Dedifferentiated amniotic fluid mesenchymal stem cell (primary cell): ENCODE results near the gene EXOC4.

Experiments used
- DNase-seq: peaks from one replicate; pipeline ENCODE4 v3.0.0-alpha.2; 2016; ENCODE audit errors: extremely low spot score

The EXOC4 gene

GRCh38 chr7:133672866-133673265, 420.0 kb downstream of the EXOC4 start:
- no peak for DNase-seq

GRCh38 chr7:133674079-133674763, 421.3 kb downstream of the EXOC4 start:
- DNase-seq, result no peak

- DNase-seq, result no peak
Measured at GRCh38 chr7:133675510-133676218, 422.8 kb downstream of the EXOC4 start.

- no peak for DNase-seq
Measured at GRCh38 chr7:133676805-133677370, 424.0 kb downstream of the EXOC4 start.

- no peak for DNase-seq
Measured at GRCh38 chr7:133678137-133678814, 425.4 kb downstream of the EXOC4 start.

DNA sequence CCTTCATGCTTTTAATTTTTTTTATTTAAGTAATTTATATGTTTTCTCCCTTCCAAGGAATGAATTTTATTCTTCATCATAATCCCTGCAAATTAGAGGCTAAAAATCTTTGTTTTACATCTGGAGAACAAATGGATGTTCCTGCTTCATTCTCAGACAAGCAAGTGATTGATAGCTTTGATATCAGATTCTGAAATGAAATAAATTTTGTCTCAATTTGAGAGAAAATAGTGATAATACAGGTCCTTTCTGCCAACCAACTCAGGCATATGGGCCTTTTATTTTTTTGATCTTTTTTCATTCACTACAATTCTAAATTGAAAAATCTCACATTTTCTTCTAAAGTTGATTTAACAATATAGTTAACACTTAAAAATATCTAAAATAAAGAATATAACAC, 427.1 kb downstream of the EXOC4 start:
- DNase-seq, result no peak

- DNase-seq, result no peak
Measured at GRCh38 chr7:133681529-133681928, 428.7 kb downstream of the EXOC4 start.

DNA sequence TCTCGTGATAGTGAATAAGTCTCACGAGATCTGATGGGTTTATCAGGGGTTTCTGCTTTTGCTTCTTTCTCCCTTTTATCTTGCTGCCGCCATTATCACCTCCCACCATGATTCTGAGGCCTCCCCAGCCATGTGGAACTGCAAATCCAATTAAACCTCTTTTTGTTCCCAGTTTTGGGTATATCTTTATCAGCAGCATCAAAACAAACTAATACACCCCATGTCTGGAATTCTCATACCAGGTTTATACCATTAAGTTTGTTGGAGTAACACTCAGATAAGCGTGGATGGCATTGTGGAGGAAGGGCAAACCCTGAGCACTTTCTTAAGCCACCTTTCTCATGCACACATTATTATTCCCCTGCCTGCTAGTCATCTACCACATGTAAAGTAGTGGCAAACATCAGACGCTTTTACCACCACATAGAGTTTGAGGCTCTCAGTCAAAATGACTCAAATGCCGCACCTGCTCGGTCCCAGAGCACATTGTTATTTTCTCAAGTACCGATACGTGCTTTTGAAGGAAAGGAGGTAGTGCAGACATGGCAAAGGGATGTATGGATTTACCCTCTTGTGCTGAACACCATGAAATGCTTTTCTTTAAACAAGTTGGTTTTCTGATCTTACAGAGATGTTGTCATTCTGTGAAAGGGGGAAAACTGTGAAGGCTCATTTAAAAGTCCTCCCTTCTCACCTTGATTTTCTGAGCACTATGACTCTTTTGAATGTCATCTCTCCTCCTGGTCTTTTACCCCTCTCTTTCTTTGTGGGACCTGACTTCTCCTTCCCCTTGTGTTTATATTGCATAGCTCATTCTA, 429.7 kb downstream of the EXOC4 start:
- DNase-seq, result no peak

GRCh38 chr7:133683182-133683454, 430.2 kb downstream of the EXOC4 start:
- no peak for DNase-seq

DNA sequence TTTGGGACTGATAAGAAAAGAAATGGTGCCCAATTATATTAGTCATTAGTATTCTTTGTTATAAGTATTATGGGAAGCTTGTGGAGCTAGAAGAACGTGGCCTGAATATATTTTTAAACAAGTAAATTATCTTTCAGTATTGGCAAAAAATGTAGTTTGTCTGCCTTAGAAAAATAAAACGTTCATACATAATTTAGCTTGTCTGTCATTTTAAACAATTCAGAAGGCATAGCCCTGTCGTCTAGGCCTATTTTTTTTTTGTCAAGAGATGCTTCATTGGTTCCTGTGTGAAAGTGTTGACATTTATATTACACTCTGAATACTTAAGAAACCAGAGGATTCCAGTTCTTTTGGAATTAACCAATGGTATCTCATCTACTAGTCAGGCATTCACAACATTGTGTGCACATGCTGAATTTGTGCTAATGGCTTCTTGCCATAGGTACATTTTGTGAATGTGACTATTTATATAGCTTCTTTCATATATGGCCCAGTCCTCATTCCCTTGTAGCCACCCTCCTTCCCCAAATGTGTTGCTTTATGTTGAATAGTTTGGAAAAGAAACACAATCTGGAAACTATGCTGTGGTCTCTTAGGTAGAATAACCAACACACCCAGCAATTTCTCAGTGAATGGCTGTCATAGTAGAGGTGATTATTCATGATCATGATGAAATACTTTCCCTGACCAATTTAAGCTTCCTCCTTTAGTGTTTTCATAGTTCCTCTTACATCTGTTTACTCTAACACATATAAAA, 435.8 kb downstream of the EXOC4 start:
- peak; percentile 47 for DNase-seq

GRCh38 chr7:133690740-133691139, 437.9 kb downstream of the EXOC4 start:
- no peak for DNase-seq

- DNase-seq, result no peak
Measured at GRCh38 chr7:133691727-133692610, 439.1 kb downstream of the EXOC4 start.

GRCh38 chr7:133693281-133693680, 440.4 kb downstream of the EXOC4 start:
- no peak for DNase-seq

DNA sequence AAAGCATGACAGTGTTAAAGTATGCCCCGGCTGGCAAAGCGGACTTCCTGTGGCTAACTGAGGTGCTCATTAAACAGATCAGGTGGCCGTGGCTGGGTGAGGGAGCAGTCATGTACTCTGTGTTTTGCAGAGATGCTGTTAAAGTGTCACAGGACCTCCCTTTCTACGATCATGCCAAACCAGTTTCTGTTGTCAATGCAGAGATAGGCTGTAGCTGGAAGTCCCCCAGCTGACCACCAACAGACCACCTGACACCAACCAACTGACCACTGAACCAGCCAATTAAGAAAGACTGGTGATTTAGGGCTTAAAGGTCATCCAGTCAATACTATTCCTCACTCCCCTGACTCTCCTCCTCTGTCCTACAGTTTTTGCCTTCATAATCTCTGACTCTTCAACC, 443.2 kb downstream of the EXOC4 start:
- DNase-seq, result no peak

GRCh38 chr7:133697585-133697984, 444.7 kb downstream of the EXOC4 start:
- no peak for DNase-seq

GRCh38 chr7:133698127-133698526, 445.2 kb downstream of the EXOC4 start:
- DNase-seq, result no peak

DNA sequence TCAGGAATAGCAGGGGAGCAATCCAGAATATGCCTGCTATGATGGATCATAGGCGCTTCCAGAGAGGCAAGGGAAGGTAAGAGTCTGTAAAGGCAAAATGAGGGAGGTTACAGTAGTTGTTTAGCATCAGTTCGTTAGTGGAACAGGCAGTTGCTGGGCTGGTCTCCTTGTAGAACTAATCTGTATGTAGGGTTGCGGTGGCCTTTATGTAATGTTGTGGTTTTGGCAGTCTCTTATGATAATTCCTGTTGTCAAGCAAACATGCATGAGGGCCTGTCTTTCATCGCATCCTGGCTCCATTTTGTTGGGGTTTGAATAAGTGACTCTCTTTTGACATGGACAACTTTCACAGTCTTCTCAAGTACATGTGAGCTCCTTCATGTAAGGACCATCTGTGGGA, 446.5 kb downstream of the EXOC4 start:
- DNase-seq, result no peak

DNA sequence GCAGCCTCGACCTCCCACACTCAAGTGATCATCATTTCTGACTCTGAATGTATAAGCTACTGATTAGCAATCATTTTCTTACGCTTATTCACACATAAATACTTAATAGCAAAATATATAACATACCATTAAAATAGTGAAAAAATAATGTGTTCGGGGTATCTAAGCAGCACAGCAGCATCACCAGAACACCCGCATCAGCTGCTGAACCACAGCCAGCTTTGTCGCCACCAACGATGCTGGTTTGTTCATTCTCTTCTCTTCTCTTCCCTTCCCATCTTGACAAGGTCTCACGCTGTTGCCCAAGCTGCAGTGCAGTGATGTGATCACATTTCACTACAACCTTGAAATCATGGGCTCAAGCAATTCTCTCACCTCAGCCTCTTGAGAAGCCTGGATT, 449.2 kb downstream of the EXOC4 start:
- DNase-seq, result no peak

- DNase-seq, result no peak
Measured at GRCh38 chr7:133702960-133703359, 450.1 kb downstream of the EXOC4 start.

DNA sequence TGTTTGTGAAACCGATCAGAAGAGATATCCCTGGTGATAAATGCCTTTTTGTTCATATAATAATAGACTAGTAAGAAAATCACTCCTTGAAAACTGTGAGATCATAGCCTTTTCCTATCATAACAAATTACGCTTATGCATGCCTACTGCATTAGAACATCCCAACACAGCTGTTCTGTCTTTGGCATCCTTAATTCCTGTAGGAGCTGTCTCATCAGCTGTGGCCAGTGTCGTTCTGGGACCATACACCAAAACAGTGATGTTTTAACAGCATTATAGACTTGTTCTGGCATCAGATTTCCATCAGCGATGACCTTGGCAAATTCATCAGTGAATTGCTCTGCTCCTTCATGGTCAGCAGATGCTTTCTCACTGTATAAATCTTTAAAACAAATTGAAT, 450.7 kb downstream of the EXOC4 start:
- peak; percentile 82 for DNase-seq
